Transverse colon (tissue), 4 donors: Measurements from ENCODE around the gene CYTIP.

ENCODE experiments used
- POLR2AphosphoS5 ChIP-seq, 3 donors: sonication (generic); formaldehyde crosslinking; IDR thresholded peaks; one replicate each; pipeline ENCODE4 v1.6.1; 2016; ENCODE audit warnings: antibody characterized with exemption in 3 of 3
- TF ChIP-seq, protein P1 (sequence below), 5 experiments: fragments of 200-600 bp in 3 of 5; fragments of 450-650 bp in 2 of 5; sonication (generic) in 3 of 5; IDR thresholded peaks; 1 replicate in 2 of 5; 2 replicates in 3 of 5; pipeline ENCODE4 v1.5.1; 2016 to 2017; ENCODE audit warnings: antibody characterized with exemption in 5 of 5, inconsistent platforms in 3 of 5, mild to moderate bottlenecking in 2 of 5, moderate library complexity in 1 of 5

DNA sequence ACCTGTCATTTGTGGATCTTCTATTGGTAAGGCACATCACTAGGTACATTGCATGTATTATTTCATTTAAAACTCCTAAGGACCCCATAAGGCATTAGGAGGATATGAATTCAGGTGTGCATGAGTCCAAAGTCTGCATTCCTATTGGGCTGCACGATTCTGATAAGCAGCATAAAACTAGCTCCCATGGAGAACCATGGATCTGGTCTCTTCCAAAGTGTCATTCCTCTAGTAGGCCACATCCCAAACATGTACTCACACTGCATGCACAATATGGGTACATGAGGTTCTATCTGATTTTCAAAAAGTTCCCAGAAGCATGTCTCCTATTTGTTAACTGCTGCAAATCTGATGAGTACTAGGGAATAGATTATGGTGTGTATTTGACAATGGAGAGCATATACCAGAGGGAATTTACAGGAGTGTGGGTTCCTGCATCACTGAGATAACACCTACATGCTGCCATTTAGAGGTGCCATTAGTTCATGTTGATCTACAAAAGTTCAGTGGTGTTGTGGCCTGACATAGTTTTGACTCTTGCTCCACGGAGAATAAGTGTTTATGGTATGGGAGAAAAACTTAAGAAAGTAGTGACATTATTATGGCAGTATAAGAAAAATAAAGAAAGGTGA is 11.3 kb downstream of the CYTIP start:
- TF ChIP-seq POLR2AphosphoS5 (IDR thresholded peaks at IDR 0.05): no peak
- TF ChIP-seq, protein P1, sequence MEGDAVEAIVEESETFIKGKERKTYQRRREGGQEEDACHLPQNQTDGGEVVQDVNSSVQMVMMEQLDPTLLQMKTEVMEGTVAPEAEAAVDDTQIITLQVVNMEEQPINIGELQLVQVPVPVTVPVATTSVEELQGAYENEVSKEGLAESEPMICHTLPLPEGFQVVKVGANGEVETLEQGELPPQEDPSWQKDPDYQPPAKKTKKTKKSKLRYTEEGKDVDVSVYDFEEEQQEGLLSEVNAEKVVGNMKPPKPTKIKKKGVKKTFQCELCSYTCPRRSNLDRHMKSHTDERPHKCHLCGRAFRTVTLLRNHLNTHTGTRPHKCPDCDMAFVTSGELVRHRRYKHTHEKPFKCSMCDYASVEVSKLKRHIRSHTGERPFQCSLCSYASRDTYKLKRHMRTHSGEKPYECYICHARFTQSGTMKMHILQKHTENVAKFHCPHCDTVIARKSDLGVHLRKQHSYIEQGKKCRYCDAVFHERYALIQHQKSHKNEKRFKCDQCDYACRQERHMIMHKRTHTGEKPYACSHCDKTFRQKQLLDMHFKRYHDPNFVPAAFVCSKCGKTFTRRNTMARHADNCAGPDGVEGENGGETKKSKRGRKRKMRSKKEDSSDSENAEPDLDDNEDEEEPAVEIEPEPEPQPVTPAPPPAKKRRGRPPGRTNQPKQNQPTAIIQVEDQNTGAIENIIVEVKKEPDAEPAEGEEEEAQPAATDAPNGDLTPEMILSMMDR (IDR thresholded peaks at IDR 0.05): no peak
